K562 (cell line): ENCODE measurements around the gene PRAMEF33.
"Not testable (repeated sequence)": the region's sequence is repeated elsewhere in the genome, so short reads cannot be mapped to it uniquely, and the experiment has no call there.

Experiments
- BRD4 ChIP-seq: fragments of 200-600 bp; sonication (generic); IDR thresholded peaks from 2 replicates; pipeline ENCODE4 v1.6.1; 2017; ENCODE audit warnings: inconsistent platforms
- CTCF ChIP-seq, 3 experiments: IDR thresholded peaks in 2 of 3; conservative IDR thresholded peaks in 1 of 3; 2 replicates each; pipeline ENCODE4 v1.5.1; 2011 to 2012; ENCODE audit warnings: low read length in 3 of 3, mild to moderate bottlenecking in 3 of 3, control low read depth in 2 of 3, improper control_type of control experiment in 1 of 3, inconsistent platforms in 1 of 3, low read depth in 1 of 3, mixed read lengths in 1 of 3, moderate library complexity in 1 of 3; ENCODE audit not compliant: insufficient read depth in 2 of 3
- EHMT2 ChIP-seq: fragments of 450-650 bp; IDR thresholded peaks from 2 replicates; pipeline ENCODE4 v1.6.1; 2018; ENCODE audit warnings: antibody characterized with exemption
- EP300 ChIP-seq: IDR thresholded peaks from 2 replicates; pipeline ENCODE4 v1.6.1; 2012; ENCODE audit warnings: low read length, improper control_type of control experiment
- FOS ChIP-seq: IDR thresholded peaks from 3 replicates; pipeline ENCODE4 v1.6.1; 2011; ENCODE audit not compliant: insufficient read length; ENCODE audit errors: extremely low read depth
- FOXM1 ChIP-seq, 2 experiments: fragments of 450-650 bp in 1 of 2; sonication (generic) in 1 of 2; formaldehyde crosslinking in 1 of 2; IDR thresholded peaks; 2 replicates each; pipeline versions ENCODE4 v1.6.1 to v1.9.0; 2017 to 2022; ENCODE audit warnings: low read depth in 2 of 2, mild to moderate bottlenecking in 2 of 2, missing genetic modification reagents in 1 of 2, moderate library complexity in 1 of 2
- NR0B1 ChIP-seq: fragments of 450-650 bp; IDR thresholded peaks from one replicate; pipeline ENCODE4 v1.6.1; 2018; ENCODE audit warnings: mild to moderate bottlenecking, moderate library complexity; ENCODE audit not compliant: partially characterized antibody
- PHF8 ChIP-seq: fragments of 200-600 bp; sonication (generic); IDR thresholded peaks from 2 replicates; pipeline ENCODE4 v1.6.1; 2012; ENCODE audit warnings: mixed run types, mild to moderate bottlenecking, inconsistent platforms, low read length, moderate library complexity, borderline replicate concordance
- POLR2AphosphoS5 ChIP-seq: IDR thresholded peaks from 2 replicates; pipeline ENCODE4 v1.6.1; 2011; ENCODE audit warnings: mild to moderate bottlenecking, low read depth, low read length, moderate library complexity; ENCODE audit not compliant: control insufficient read depth, insufficient read depth
- RAD21 ChIP-seq, 2 experiments: fragments of 250-450 bp in 1 of 2; fragments of 450-650 bp in 1 of 2; sonication (Bioruptor Pico) in 1 of 2; formaldehyde crosslinking in 1 of 2; IDR thresholded peaks in 1 of 2; conservative IDR thresholded peaks in 1 of 2; 2 replicates each; pipeline versions ENCODE4 v1.4.0 to v1.8.0; 2020 to 2022; ENCODE audit warnings: mild to moderate bottlenecking in 2 of 2, moderate library complexity in 1 of 2
- SREBF2 ChIP-seq: sonication (generic); formaldehyde crosslinking; IDR thresholded peaks from 2 replicates; pipeline ENCODE4 v1.4.0; 2020; ENCODE audit warnings: mild to moderate bottlenecking, missing genetic modification reagents
- ZBTB34 ChIP-seq: fragments of 250-450 bp; sonication (Bioruptor Pico); IDR thresholded peaks from 2 replicates; pipeline ENCODE4 v1.8.0; 2021; ENCODE audit warnings: mild to moderate bottlenecking, moderate library complexity
- ZNF699 ChIP-seq: fragments of 250-450 bp; sonication (Bioruptor Pico); IDR thresholded peaks from 2 replicates; pipeline ENCODE4 v1.8.0; 2021; ENCODE audit warnings: mild to moderate bottlenecking, moderate library complexity; ENCODE audit not compliant: insufficient replicate concordance
- ZNF780A ChIP-seq: fragments of 250-450 bp; sonication (Bioruptor Pico); IDR thresholded peaks from 2 replicates; pipeline ENCODE4 v1.5.0; 2021; ENCODE audit warnings: mild to moderate bottlenecking

- not testable (repeated sequence) for TF ChIP-seq FOXM1 (IDR thresholded peaks at IDR 0.05; ENCODE audit: low read depth); FOXM1 (CRISPR knock-in tag; IDR thresholded peaks at IDR 0.05; ENCODE audit: low read depth); EP300; ZNF699 (CRISPR knock-in tag); EHMT2; SREBF2 (CRISPR knock-in tag); BRD4; ZBTB34; NR0B1; POLR2AphosphoS5; PHF8; CTCF (IDR thresholded peaks at IDR 0.05 in 2 of 3, conservative IDR thresholded peaks at IDR 0.05 in 1 of 3; ENCODE audit: insufficient read depth in 2 of 3, low read depth in 1 of 3, low read length in 3 of 3); RAD21 (CRISPR knock-in tag; conservative IDR thresholded peaks at IDR 0.05 in 1 of 2, IDR thresholded peaks at IDR 0.05 in 1 of 2); ZNF780A (CRISPR knock-in tag); FOS
These were observed 14.3 kb upstream of the PRAMEF33 start for GRCh38 chr1:13289030-13289429.
